ENCODE data around the gene PAK5. TPM values are rescaled to one million over a fixed set of nuclear protein-coding genes. Genes with fewer than 3 reads are reported as not detected.

Gene PAK5
- total and polyA plus RNA-seq, 2 donors (not counting 1 experiment from before 2014, with no cell fraction given) = not detected

DNA sequence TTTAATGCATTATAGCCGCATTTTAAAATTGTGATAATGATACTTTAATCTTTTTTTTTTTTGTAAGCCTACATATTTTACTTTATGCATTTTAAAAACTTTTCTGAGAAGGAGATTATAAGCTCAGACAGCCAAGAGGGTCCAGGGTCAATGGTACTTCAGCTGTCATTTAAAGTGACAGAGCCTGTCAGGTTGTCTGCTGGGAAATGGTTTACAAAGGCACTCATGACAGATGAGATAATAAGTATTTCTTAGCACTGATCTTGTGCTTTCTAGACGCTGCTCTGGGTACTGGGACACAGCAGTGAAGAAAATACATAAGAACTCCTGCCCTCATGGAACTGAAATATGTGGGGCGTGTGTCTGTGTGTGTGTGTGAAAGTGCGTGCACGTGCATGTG is 304.9 kb downstream of the PAK5 start:
- no peak for TF ChIP-seq EZH2 (IDR thresholded peaks at IDR 0.05; ENCODE audit: borderline replicate concordance, insufficient read depth, low read depth, low read length, poor library complexity, severe bottlenecking)
- no peak for TF ChIP-seq CTCF (IDR thresholded peaks at IDR 0.05)
- intact Hi-C loops (cut with micrococcal nuclease) = no loop called here

GRCh38 chr20:9532069-9532838 is 306.6 kb downstream of the PAK5 start:
- ChIA-PET CTCF (no interaction called here), POLR2A (no interaction called here)
- Mint-ChIP-seq H3K27ac (no peak overlapping the region), H3K4me1 (no peaks in the 10 kb centered on the region), H3K27me3 (peaks cover 11% of the 10 kb centered on the region), H3K9me3 (ENCODE audit: insufficient read depth) (peaks cover 2% of the 10 kb centered on the region), H3K4me3 (no peak overlapping the region)
- Histone ChIP-seq H3K4me1 (ENCODE audit: control insufficient read depth in 2 of 2, insufficient read depth in 2 of 2, low read length in 2 of 2) (no peaks in the 10 kb centered on the region), H3K9ac (ENCODE audit: low read length) (no peak overlapping the region), H3K36me3 (replicated peaks in 1 of 2; ENCODE audit: control extremely low read depth in 1 of 2, control insufficient read depth in 1 of 2, extremely low read depth in 1 of 2, insufficient read depth in 2 of 2, low read length in 1 of 2) (no peaks in the 10 kb centered on the region), H3K4me2 (replicated peaks; ENCODE audit: low read depth, low read length, poor library complexity, severe bottlenecking) (no peak overlapping the region), H3K9me3 (ENCODE audit: control extremely low read depth in 1 of 3, control insufficient read depth in 2 of 3, insufficient read depth in 1 of 3, low read length in 2 of 3) (no peaks in the 10 kb centered on the region), H3K27me3 (replicated peaks in 1 of 4; ENCODE audit: control extremely low read depth in 1 of 4, control insufficient read depth in 3 of 4, insufficient read depth in 4 of 4, low read length in 3 of 4) (no peaks in the 10 kb centered on the region), H2AFZ (ENCODE audit: insufficient read depth, low read depth, low read length, poor library complexity, severe bottlenecking) (no peak overlapping the region), H3K79me2 (ENCODE audit: control insufficient read depth, insufficient read depth, low read length) (no peaks in the 10 kb centered on the region), H4K20me1 (ENCODE audit: control insufficient read depth, insufficient read depth, low read length, poor library complexity, severe bottlenecking) (no peaks in the 10 kb centered on the region), H3K4me3 (ENCODE audit: control extremely low read depth in 1 of 5, extremely low read depth in 1 of 5, insufficient read depth in 1 of 5, low read depth in 2 of 5, low read length in 4 of 5) (no peak overlapping the region), H3K27ac (ENCODE audit: low read length in 2 of 2) (no peak overlapping the region)
- DNase-seq (no peak), ATAC-seq (ENCODE audit: low read depth) (no peak)
- 60% methylated on average over 3 of the region's 4 CpGs for WGBS (ENCODE audit: insufficient coverage)
- TF ChIP-seq CTCF (IDR thresholded peaks at IDR 0.05) (no peak), EZH2 (IDR thresholded peaks at IDR 0.05; ENCODE audit: borderline replicate concordance, insufficient read depth, low read depth, low read length, poor library complexity, severe bottlenecking) (no peak)
- intact Hi-C loops (cut with micrococcal nuclease) = no loop called here

More for the DNA sequence above, 304.9 kb downstream of the PAK5 start:
- H4K20me1 ChIP-seq (ENCODE audit: control insufficient read depth, insufficient read depth, low read length, poor library complexity, severe bottlenecking) = no peaks in the 10 kb centered on the region
- H3K27me3 ChIP-seq (replicated peaks in 1 of 4; ENCODE audit: control extremely low read depth in 1 of 4, control insufficient read depth in 3 of 4, insufficient read depth in 4 of 4, low read length in 3 of 4) = no peaks in the 10 kb centered on the region
- no peak overlapping the region for H3K4me3 ChIP-seq (ENCODE audit: control extremely low read depth in 1 of 5, extremely low read depth in 1 of 5, insufficient read depth in 1 of 5, low read depth in 2 of 5, low read length in 4 of 5)
- H3K36me3 ChIP-seq (replicated peaks in 1 of 2; ENCODE audit: control extremely low read depth in 1 of 2, control insufficient read depth in 1 of 2, extremely low read depth in 1 of 2, insufficient read depth in 2 of 2, low read length in 1 of 2) = no peaks in the 10 kb centered on the region
- H3K9ac ChIP-seq (ENCODE audit: low read length) = no peak overlapping the region
- Mint-ChIP-seq H3K27ac (no peak overlapping the region), H3K4me3 (no peak overlapping the region), H3K27me3 (peaks cover 11% of the 10 kb centered on the region), H3K4me1 (no peaks in the 10 kb centered on the region), H3K9me3 (ENCODE audit: insufficient read depth) (peaks cover 2% of the 10 kb centered on the region)
- ATAC-seq (ENCODE audit: low read depth) (no peak), DNase-seq (no peak)
- H3K4me1 ChIP-seq (ENCODE audit: control insufficient read depth in 2 of 2, insufficient read depth in 2 of 2, low read length in 2 of 2) = no peaks in the 10 kb centered on the region
- H3K4me2 ChIP-seq (replicated peaks; ENCODE audit: low read depth, low read length, poor library complexity, severe bottlenecking) = no peak overlapping the region
- no CpG with 5 or more reads among the region's 5 CpGs for WGBS (ENCODE audit: insufficient coverage)
- H2AFZ ChIP-seq (ENCODE audit: insufficient read depth, low read depth, low read length, poor library complexity, severe bottlenecking) = no peak overlapping the region
- H3K79me2 ChIP-seq (ENCODE audit: control insufficient read depth, insufficient read depth, low read length) = no peaks in the 10 kb centered on the region
- H3K9me3 ChIP-seq (ENCODE audit: control extremely low read depth in 1 of 3, control insufficient read depth in 2 of 3, insufficient read depth in 1 of 3, low read length in 2 of 3) = peaks cover 0 to 1% (median 0%) of the 10 kb centered on the region in 3 donors
- ChIA-PET CTCF (no interaction called here), POLR2A (no interaction called here)
- no peak overlapping the region for H3K27ac ChIP-seq (ENCODE audit: low read length in 2 of 2)

Measured in B cell (primary cell).